PC-3 (cell line): ENCODE results near the gene ADAMTSL1. TPM values are rescaled to one million over a fixed set of nuclear protein-coding genes. Genes with fewer than 3 reads are reported as not detected.

Experiments
- ATAC-seq: fragments of 200-7000 bp; cut with Tn5 transposase; 2 replicates; pipeline ENCODE4 v1.9.1; 2020; ENCODE audit warnings: mild to moderate bottlenecking, moderate library complexity
- BruUV-seq: library from RNA; stranded (reverse); fragments of 400-500 nt; replicated peaks from 2 replicates; lab custom pipeline; 2021; lab: Mats Ljungman, UMichigan
- CTCF ChIA-PET: fragments of 300-600 bp; sonication (Branson Sonifier 250); formaldehyde crosslinking; loops from one replicate; lab custom pipeline; 2022; ENCODE audit warnings: antibody characterized with exemption; lab: Charles Lee
- POLR2A ChIA-PET: fragments of 300-600 bp; sonication (Branson Sonifier 250); formaldehyde crosslinking; loops from one replicate; lab custom pipeline; 2022; ENCODE audit warnings: antibody characterized with exemption; ENCODE audit not compliant: unreplicated experiment; lab: Charles Lee
- DNase-seq: peaks from one replicate; pipeline ENCODE4 v3.0.0-alpha.2; 2015
- H2AFZ ChIP-seq: fragments of 300-600 bp; sonication (generic); 2 replicates; pipeline ENCODE4 v1.6.0; 2016; ENCODE audit warnings: antibody characterized with exemption, low read length
- H3F3A ChIP-seq: fragments of 300-600 bp; sonication (generic); one replicate; pipeline ENCODE4 v1.6.0; 2017; ENCODE audit warnings: antibody characterized with exemption, low read length, control low read depth, mild to moderate bottlenecking; ENCODE audit not compliant: unreplicated experiment
- H3K27ac ChIP-seq: fragments of 300-600 bp; sonication (generic); 2 replicates; pipeline ENCODE4 v1.5.1; 2016; ENCODE audit warnings: mild to moderate bottlenecking, low read length
- H3K27me3 ChIP-seq: fragments of 300-600 bp; sonication (generic); 2 replicates; pipeline ENCODE4 v1.6.1; 2016; ENCODE audit warnings: low read length, mixed read lengths
- H3K36me3 ChIP-seq: fragments of 300-600 bp; sonication (generic); 2 replicates; pipeline ENCODE4 v1.6.1; 2016; ENCODE audit warnings: low read depth, mixed run types, low read length, mixed read lengths
- H3K4me1 ChIP-seq: fragments of 300-600 bp; sonication (generic); 2 replicates; pipeline ENCODE4 v1.5.1; 2016; ENCODE audit warnings: low read length; ENCODE audit not compliant: insufficient read depth
- H3K4me2 ChIP-seq: fragments of 300-600 bp; sonication (generic); 2 replicates; pipeline ENCODE4 v1.6.0; 2016; ENCODE audit warnings: low read length
- H3K4me3 ChIP-seq: fragments of 300-600 bp; sonication (generic); 2 replicates; pipeline ENCODE4 v1.5.1; 2016; ENCODE audit warnings: mild to moderate bottlenecking, low read length, mixed read lengths
- H3K79me2 ChIP-seq: fragments of 300-600 bp; sonication (generic); 2 replicates; pipeline ENCODE4 v1.6.1; 2017; ENCODE audit warnings: low read length, mixed read lengths
- H3K9ac ChIP-seq: fragments of 300-600 bp; sonication (generic); 2 replicates; pipeline ENCODE4 v1.6.0; 2016; ENCODE audit warnings: mild to moderate bottlenecking, low read length
- H3K9me2 ChIP-seq: fragments of 300-600 bp; sonication (generic); replicated peaks from 2 replicates; pipeline ENCODE4 v1.6.1; 2016; ENCODE audit warnings: mixed run types, low read length, mixed read lengths
- H3K9me3 ChIP-seq: fragments of 300-600 bp; sonication (generic); 2 replicates; pipeline ENCODE4 v1.6.1; 2016; ENCODE audit warnings: low read length, mixed read lengths
- H4K20me1 ChIP-seq: fragments of 300-600 bp; sonication (generic); 2 replicates; pipeline ENCODE4 v1.6.1; 2016; ENCODE audit warnings: low read length, mixed read lengths
- CTCF ChIP-seq: fragments of 300-600 bp; sonication (generic); conservative IDR thresholded peaks from 2 replicates; pipeline ENCODE4 v1.5.1; 2017; ENCODE audit warnings: antibody characterized with exemption, low read depth, mild to moderate bottlenecking, low read length
- EZH2 ChIP-seq: fragments of 300-600 bp; sonication (generic); IDR thresholded peaks from one replicate; pipeline ENCODE4 v1.6.1; 2017; ENCODE audit warnings: antibody characterized with exemption, mild to moderate bottlenecking, low read length; ENCODE audit not compliant: unreplicated experiment
- EZH2phosphoT487 ChIP-seq: fragments of 300-600 bp; sonication (generic); IDR thresholded peaks from 2 replicates; pipeline ENCODE4 v1.6.1; 2018; ENCODE audit warnings: mild to moderate bottlenecking, antibody characterized with exemption, low read length, borderline replicate concordance
- intact Hi-C: fragments of 100-400 bp; cut with micrococcal nuclease; formaldehyde crosslinking; loops from 2 replicates; pipeline ENCODE4 v1.9.0; 2023
- total RNA-seq: library from RNA; depleted of rRNA; stranded (reverse); fragments of >200 nt; gene quantifications from 2 replicates; pipeline ENCODE4 v1.2.3, GENCODE V29; 2014

The ADAMTSL1 gene
- total RNA-seq, 1 experiment from 2014 or later: 0.26 TPM

GRCh38 chr9:18438300-18438925 lies 35.5 kb upstream of the ADAMTSL1 start:
- ATAC-seq (no peak), DNase-seq (no peak)
- Histone ChIP-seq H3K27ac (no peak overlapping the region), H3K36me3 (no peaks in the 10 kb centered on the region), H3K4me2 (no peak overlapping the region), H3K27me3 (no peaks in the 10 kb centered on the region), H3K9me3 (no peaks in the 10 kb centered on the region), H3K4me3 (no peak overlapping the region), H4K20me1 (no peaks in the 10 kb centered on the region), H3K4me1 (peaks cover 6% of the 10 kb centered on the region; the same call in 1 of the 2 replicates), H3K9ac (no peak overlapping the region), H3K9me2 (no peaks in the 10 kb centered on the region), H3K79me2 (no peaks in the 10 kb centered on the region), H3F3A (no peaks in the 10 kb centered on the region), H2AFZ (no peak overlapping the region)
- CTCF ChIA-PET: no interaction called here
- TF ChIP-seq EZH2phosphoT487 (no peak), CTCF (no peak), EZH2 (no peak)
- intact Hi-C loops: no loop called here
- POLR2A ChIA-PET: interaction anchor here (0.7 kb wide), 1 partner anchor 290 kb away, joined by 7 read pairs; no protein-coding TSS in a partner anchor
- BruUV-seq: no TSS peak

- Histone ChIP-seq H4K20me1 (no peaks in the 10 kb centered on the region), H2AFZ (no peak overlapping the region), H3K4me1 (peaks cover 6% of the 10 kb centered on the region; the same call in 1 of the 2 replicates), H3K79me2 (no peaks in the 10 kb centered on the region), H3K9me3 (no peaks in the 10 kb centered on the region), H3K27me3 (no peaks in the 10 kb centered on the region), H3K9me2 (no peaks in the 10 kb centered on the region), H3K9ac (no peak overlapping the region), H3K36me3 (no peaks in the 10 kb centered on the region), H3K4me2 (no peak overlapping the region), H3K27ac (no peak overlapping the region), H3K4me3 (no peak overlapping the region), H3F3A (no peaks in the 10 kb centered on the region)
- no TSS peak for BruUV-seq
- ATAC-seq (no peak), DNase-seq (no peak)
- CTCF ChIA-PET: no interaction called here
- POLR2A ChIA-PET: no interaction called here
- no peak for TF ChIP-seq CTCF
- no peak for TF ChIP-seq EZH2
- TF ChIP-seq EZH2phosphoT487: no peak
- intact Hi-C loops: no loop called here
These were observed 35.0 kb upstream of the ADAMTSL1 start for GRCh38 chr9:18438951-18439350.

GRCh38 chr9:18441261-18441660 lies 32.7 kb upstream of the ADAMTSL1 start:
- peak overlapping the region; percentile 49; the same call in 1 of the 2 replicates for H2AFZ ChIP-seq

More at GRCh38 chr9:18441261-18441660, 32.7 kb upstream of the ADAMTSL1 start:
- no peak overlapping the region for H3K4me2 ChIP-seq
- no peaks in the 10 kb centered on the region for H3K9me2 ChIP-seq
- no peaks in the 10 kb centered on the region for H3K36me3 ChIP-seq
- no peak overlapping the region for H3K4me3 ChIP-seq
- BruUV-seq: no TSS peak
- no peaks in the 10 kb centered on the region for H3K9me3 ChIP-seq
- ATAC-seq (no peak; the same call in 1 of the 2 replicates), DNase-seq (no peak)
- no peak overlapping the region for H3K9ac ChIP-seq
- no peaks in the 10 kb centered on the region for H4K20me1 ChIP-seq
- no peak for TF ChIP-seq EZH2phosphoT487
- no peak for TF ChIP-seq EZH2
- no peak for TF ChIP-seq CTCF
- peaks cover 6% of the 10 kb centered on the region; the same call in 1 of the 2 replicates for H3K4me1 ChIP-seq
- H3K27me3 ChIP-seq: no peaks in the 10 kb centered on the region
- H3F3A ChIP-seq: no peaks in the 10 kb centered on the region
- no peak overlapping the region for H3K27ac ChIP-seq
- intact Hi-C loops: no loop called here
- ChIA-PET POLR2A (no interaction called here), CTCF (no interaction called here)
- H3K79me2 ChIP-seq: no peaks in the 10 kb centered on the region
